A549 (cell line): Measurements from ENCODE around the gene VSNL1. TPM values are rescaled to one million over a fixed set of nuclear protein-coding genes. Genes with fewer than 3 reads are reported as not detected.

Experiments
- ATAC-seq, 2 experiments: fragments of 200-7000 bp in 1 of 2; fragments of >200 bp in 1 of 2; cut with Nextera tagmentation in 1 of 2; cut with Tn5 transposase in 1 of 2; 3 replicates each; pipeline versions ENCODE4 v1.8.0 to v1.9.1; 2018 to 2020; ENCODE audit warnings: mild to moderate bottlenecking in 1 of 2, moderate library complexity in 1 of 2
- CTCF ChIA-PET: fragments of 300-600 bp; sonication (Branson Sonifier 250); formaldehyde crosslinking; extraction: SDS; loops from one replicate; lab custom pipeline; 2021; ENCODE audit warnings: antibody characterized with exemption, inconsistent platforms; lab: Yijun Ruan, JAX
- POLR2A ChIA-PET: fragments of 350-600 bp; formaldehyde crosslinking; extraction: SDS; loops from one replicate; lab custom pipeline; 2021; ENCODE audit warnings: antibody characterized with exemption, inconsistent platforms; lab: Yijun Ruan, JAX
- DNase-seq, 2 experiments: peaks; one replicate each; pipeline versions ENCODE4 v3.0.0 to v3.0.0-alpha.2; 2011 to 2016; ENCODE audit warnings: low read depth in 1 of 2, low spot score in 1 of 2
- FAIRE-seq: peaks from 2 replicates; lab custom pipeline; 2011; peaks lifted over from hg19 to GRCh38; lab: Jason Lieb, UNC
- H3K27ac ChIP-seq, 2 experiments: fragments of >200 bp; sonication (Bioruptor Twin); formaldehyde crosslinking; 3 replicates each; pipeline ENCODE4 v1.5.1; 2016 to 2017
- H3K4me1 ChIP-seq: fragments of >200 bp; sonication (Bioruptor Twin); formaldehyde crosslinking; 3 replicates; pipeline ENCODE4 v1.6.1; 2016
- H3K4me2 ChIP-seq: fragments of >200 bp; sonication (Bioruptor Twin); formaldehyde crosslinking; 3 replicates; pipeline ENCODE4 v1.6.1; 2016
- H3K4me3 ChIP-seq: fragments of >200 bp; sonication (Bioruptor Twin); formaldehyde crosslinking; 3 replicates; pipeline ENCODE4 v1.5.1; 2016
- H3K9me3 ChIP-seq: fragments of >200 bp; sonication (Bioruptor Twin); formaldehyde crosslinking; 3 replicates; pipeline ENCODE4 v1.6.1; 2016
- CBX8 ChIP-seq: fragments of 200-600 bp; sonication (generic); IDR thresholded peaks from 2 replicates; pipeline ENCODE4 v1.6.1; 2016
- CHD2 ChIP-seq: fragments of 150-350 bp; IDR thresholded peaks from 2 replicates; pipeline ENCODE4 v1.6.1; 2014; ENCODE audit warnings: low read length; ENCODE audit not compliant: partially characterized antibody
- FOSB ChIP-seq: fragments of 250-450 bp; sonication (Bioruptor Pico); IDR thresholded peaks from 2 replicates; pipeline ENCODE4 v1.5.0; 2020; ENCODE audit warnings: mild to moderate bottlenecking, moderate library complexity
- HEYL ChIP-seq: fragments of 250-450 bp; sonication (Bioruptor Pico); IDR thresholded peaks from 2 replicates; pipeline ENCODE4 v1.8.0; 2021; ENCODE audit warnings: mild to moderate bottlenecking, moderate library complexity
- HOXB5 ChIP-seq: fragments of 250-450 bp; sonication (Bioruptor Pico); IDR thresholded peaks from 2 replicates; pipeline ENCODE4 v1.5.0; 2020; ENCODE audit warnings: mild to moderate bottlenecking, moderate library complexity
- JUN ChIP-seq, 2 experiments: fragments of >200 bp; sonication (Bioruptor Twin); formaldehyde crosslinking; IDR thresholded peaks; 2 replicates in 1 of 2; 3 replicates in 1 of 2; pipeline ENCODE4 v1.6.1; 2016 to 2017
- JUNB ChIP-seq: fragments of >200 bp; sonication (Bioruptor Twin); formaldehyde crosslinking; IDR thresholded peaks from 2 replicates; pipeline ENCODE4 v1.6.1; 2016
- MAFK ChIP-seq: fragments of 450-650 bp; IDR thresholded peaks from 2 replicates; pipeline ENCODE4 v1.6.1; 2014; ENCODE audit not compliant: partially characterized antibody
- NFE2L2 ChIP-seq: fragments of 150-350 bp; conservative IDR thresholded peaks from 2 replicates; pipeline ENCODE4 v1.6.1; 2014; ENCODE audit warnings: low read length
- NPAS2 ChIP-seq: fragments of 250-450 bp; sonication (Bioruptor Pico); IDR thresholded peaks from 2 replicates; pipeline ENCODE4 v1.8.0; 2022; ENCODE audit warnings: mild to moderate bottlenecking, moderate library complexity, borderline replicate concordance
- PHF8 ChIP-seq: fragments of 200-600 bp; sonication (generic); IDR thresholded peaks from 2 replicates; pipeline ENCODE4 v1.6.1; 2016; ENCODE audit warnings: low read depth, mild to moderate bottlenecking, antibody characterized with exemption, moderate library complexity, borderline replicate concordance
- POLR2AphosphoS2 ChIP-seq: conservative IDR thresholded peaks from 2 replicates; pipeline ENCODE4 v1.6.1; 2012; ENCODE audit warnings: low read length, improper control_type of control experiment, inconsistent platforms
- RARB ChIP-seq: fragments of 250-450 bp; sonication (Bioruptor Pico); IDR thresholded peaks from 2 replicates; pipeline ENCODE4 v1.8.0; 2021; ENCODE audit warnings: mild to moderate bottlenecking, moderate library complexity
- RCOR1 ChIP-seq: fragments of 150-350 bp; IDR thresholded peaks from 2 replicates; pipeline ENCODE4 v1.6.1; 2014; ENCODE audit warnings: antibody characterized with exemption, low read length, low read depth
- RNF2 ChIP-seq: fragments of 200-600 bp; sonication (generic); IDR thresholded peaks from 2 replicates; pipeline ENCODE4 v1.6.1; 2016; ENCODE audit warnings: low read depth, mild to moderate bottlenecking, antibody characterized with exemption, moderate library complexity, borderline replicate concordance
- SMC3 ChIP-seq: fragments of >200 bp; sonication (Bioruptor Twin); formaldehyde crosslinking; IDR thresholded peaks from 3 replicates; pipeline ENCODE4 v1.6.1; 2018; ENCODE audit warnings: inconsistent platforms
- SREBF2 ChIP-seq: fragments of 450-650 bp; IDR thresholded peaks from 2 replicates; pipeline ENCODE4 v1.6.1; 2014; ENCODE audit warnings: mild to moderate bottlenecking, moderate library complexity
- TFCP2L1 ChIP-seq: fragments of 250-450 bp; sonication (Bioruptor Pico); IDR thresholded peaks from 2 replicates; pipeline ENCODE4 v1.5.0; 2021; ENCODE audit warnings: mild to moderate bottlenecking
- ZFP36 ChIP-seq: fragments of 450-650 bp; IDR thresholded peaks from 2 replicates; pipeline ENCODE4 v1.6.1; 2014; ENCODE audit warnings: borderline replicate concordance; ENCODE audit not compliant: partially characterized antibody
- ZNF302 ChIP-seq: fragments of 250-450 bp; sonication (Bioruptor Pico); IDR thresholded peaks from 2 replicates; pipeline ENCODE4 v1.9.0; 2021; ENCODE audit warnings: inconsistent platforms, mild to moderate bottlenecking, moderate library complexity
- ZSCAN20 ChIP-seq: fragments of 250-450 bp; sonication (Bioruptor Pico); IDR thresholded peaks from 2 replicates; pipeline ENCODE4 v1.8.0; 2022; ENCODE audit warnings: mild to moderate bottlenecking, moderate library complexity
- WGBS: methylation state at CpG from one replicate; pipeline ENCODE4 v1.1.6; 2017; ENCODE audit errors: missing lambda C conversion rate; 5-methylcytosine and 5-hydroxymethylcytosine counted together
- polyA plus RNA-seq, 4 experiments: library from polyadenylated mRNA; depleted of rRNA in 3 of 4; stranded (reverse); fragments of >200 nt; fragmentation: RNase III in 1 of 4; extraction: RNeasy Plus Mini Kit Qiagen cat#74134 plus additional on column Dnase treatment in 1 of 4; gene quantifications; 2 replicates in 3 of 4; 3 replicates in 1 of 4; pipeline ENCODE4 v1.2.3, GENCODE V29; 2011 to 2017
- TF ChIP-seq, protein P1 (sequence below): IDR thresholded peaks from 2 replicates; pipeline ENCODE4 v1.6.1; 2012; ENCODE audit warnings: low read depth, borderline replicate concordance
- TF ChIP-seq, protein P2 (sequence below): IDR thresholded peaks from 2 replicates; pipeline ENCODE4 v1.6.1; 2012
- TF ChIP-seq, protein P3 (sequence below): fragments of 150-350 bp; IDR thresholded peaks from 2 replicates; pipeline ENCODE4 v1.6.1; 2014; ENCODE audit warnings: low read depth, mild to moderate bottlenecking, low read length
- TF ChIP-seq, protein P4 (sequence below): fragments of 250-450 bp; sonication (Bioruptor Pico); IDR thresholded peaks from 2 replicates; pipeline ENCODE4 v1.5.0; 2021; ENCODE audit warnings: mild to moderate bottlenecking, moderate library complexity, borderline replicate concordance
- TF ChIP-seq, protein P5 (sequence below): fragments of 450-650 bp; IDR thresholded peaks from 2 replicates; pipeline ENCODE4 v1.6.1; 2014; ENCODE audit warnings: antibody characterized with exemption

Gene VSNL1
- polyA plus RNA-seq, 2 of the 4 experiments (the other 2 are of a cell fraction), result not detected

DNA sequence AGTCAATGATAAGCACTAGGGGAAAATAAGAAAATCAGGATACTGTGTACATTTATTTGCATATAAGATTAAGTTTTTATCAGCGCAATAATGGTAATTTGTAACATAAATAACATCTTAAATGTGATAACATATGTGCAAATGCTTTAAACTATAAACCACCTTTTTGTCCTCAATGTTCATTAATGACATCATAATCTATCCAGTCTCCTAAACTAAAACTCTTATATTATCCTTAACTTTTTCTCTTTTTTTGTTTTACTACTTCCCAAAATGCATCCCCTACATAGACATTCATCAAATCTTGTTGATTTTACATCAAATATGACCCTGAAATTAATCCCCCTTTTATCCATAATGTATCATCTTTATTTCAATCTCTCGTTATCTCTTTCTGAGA lies 18.9 kb upstream of the VSNL1 start (continued):
- TF ChIP-seq TFCP2L1 (CRISPR knock-in tag) (no peak), ZFP36 (no peak), NPAS2 (no peak), NFE2L2 (no peak), HEYL (CRISPR knock-in tag) (no peak), MAFK (no peak)

DNA sequence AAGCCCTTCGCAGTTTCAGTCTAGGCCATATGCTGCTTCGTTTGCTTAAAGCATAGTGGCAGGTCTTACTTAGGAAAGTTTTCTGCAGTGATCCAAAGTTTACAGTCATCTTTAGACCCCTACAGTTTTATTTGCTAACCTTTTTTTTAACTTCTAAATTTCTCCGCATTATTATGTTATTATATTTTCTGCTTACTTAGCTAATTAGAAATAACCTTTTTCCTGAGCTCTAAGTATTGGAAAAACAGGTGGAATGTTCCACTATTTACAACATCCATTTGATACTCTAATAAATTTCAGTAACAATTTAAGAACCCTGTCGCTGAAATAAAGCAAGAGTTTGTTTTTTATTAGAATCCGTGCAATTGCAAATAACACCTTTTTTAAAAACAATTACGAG lies 18.2 kb upstream of the VSNL1 start:
- H3K4me1 ChIP-seq, result no peaks in the 10 kb centered on the region

DNA sequence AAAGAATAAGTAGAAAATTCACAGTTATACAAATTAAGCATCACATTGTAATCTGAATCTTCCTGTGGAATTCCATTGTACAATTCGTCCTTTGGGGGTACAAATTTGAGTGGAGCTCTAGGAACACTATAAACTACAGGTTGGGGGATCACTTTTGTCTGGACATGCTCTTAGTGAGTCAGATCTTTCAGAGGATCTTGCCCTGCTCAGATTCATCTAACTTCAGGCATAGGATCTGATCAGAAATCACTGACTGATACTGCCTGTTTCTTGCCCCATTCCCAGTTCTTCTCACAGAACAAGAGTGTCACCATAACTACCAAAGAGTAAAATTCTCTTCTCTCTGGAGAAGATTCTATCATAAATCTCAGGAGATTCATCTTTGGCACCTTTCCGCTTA lies 10.7 kb upstream of the VSNL1 start:
- Histone ChIP-seq H3K4me2 (no peak overlapping the region), H3K4me3 (no peak overlapping the region), H3K9me3 (no peaks in the 10 kb centered on the region), H3K4me1 (no peaks in the 10 kb centered on the region), H3K27ac (no peak overlapping the region)
- whole genome bisulfite sequencing, result 46% methylated on average over 2 of the region's 2 CpGs
- no peak for TF ChIP-seq HOXB5 (CRISPR knock-in tag)
- TF ChIP-seq POLR2AphosphoS2, result no peak
- no peak for TF ChIP-seq ZNF302
- TF ChIP-seq PHF8, result no peak
- no peak for TF ChIP-seq CHD2
- TF ChIP-seq, protein P1, sequence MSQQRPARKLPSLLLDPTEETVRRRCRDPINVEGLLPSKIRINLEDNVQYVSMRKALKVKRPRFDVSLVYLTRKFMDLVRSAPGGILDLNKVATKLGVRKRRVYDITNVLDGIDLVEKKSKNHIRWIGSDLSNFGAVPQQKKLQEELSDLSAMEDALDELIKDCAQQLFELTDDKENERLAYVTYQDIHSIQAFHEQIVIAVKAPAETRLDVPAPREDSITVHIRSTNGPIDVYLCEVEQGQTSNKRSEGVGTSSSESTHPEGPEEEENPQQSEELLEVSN, result no peak
- no peak for TF ChIP-seq FOSB (CRISPR knock-in tag)
- no peak for TF ChIP-seq RCOR1
- TF ChIP-seq RNF2, result no peak
- TF ChIP-seq JUN (IDR thresholded peaks at IDR 0.05), result no peak
- no peak for TF ChIP-seq SMC3
- no peak for TF ChIP-seq SREBF2
- TF ChIP-seq, protein P2, sequence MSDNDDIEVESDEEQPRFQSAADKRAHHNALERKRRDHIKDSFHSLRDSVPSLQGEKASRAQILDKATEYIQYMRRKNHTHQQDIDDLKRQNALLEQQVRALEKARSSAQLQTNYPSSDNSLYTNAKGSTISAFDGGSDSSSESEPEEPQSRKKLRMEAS, result no peak
- TF ChIP-seq, protein P3, sequence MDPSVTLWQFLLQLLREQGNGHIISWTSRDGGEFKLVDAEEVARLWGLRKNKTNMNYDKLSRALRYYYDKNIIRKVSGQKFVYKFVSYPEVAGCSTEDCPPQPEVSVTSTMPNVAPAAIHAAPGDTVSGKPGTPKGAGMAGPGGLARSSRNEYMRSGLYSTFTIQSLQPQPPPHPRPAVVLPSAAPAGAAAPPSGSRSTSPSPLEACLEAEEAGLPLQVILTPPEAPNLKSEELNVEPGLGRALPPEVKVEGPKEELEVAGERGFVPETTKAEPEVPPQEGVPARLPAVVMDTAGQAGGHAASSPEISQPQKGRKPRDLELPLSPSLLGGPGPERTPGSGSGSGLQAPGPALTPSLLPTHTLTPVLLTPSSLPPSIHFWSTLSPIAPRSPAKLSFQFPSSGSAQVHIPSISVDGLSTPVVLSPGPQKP, result no peak
- no peak for TF ChIP-seq HEYL (CRISPR knock-in tag)
- TF ChIP-seq, protein P4, sequence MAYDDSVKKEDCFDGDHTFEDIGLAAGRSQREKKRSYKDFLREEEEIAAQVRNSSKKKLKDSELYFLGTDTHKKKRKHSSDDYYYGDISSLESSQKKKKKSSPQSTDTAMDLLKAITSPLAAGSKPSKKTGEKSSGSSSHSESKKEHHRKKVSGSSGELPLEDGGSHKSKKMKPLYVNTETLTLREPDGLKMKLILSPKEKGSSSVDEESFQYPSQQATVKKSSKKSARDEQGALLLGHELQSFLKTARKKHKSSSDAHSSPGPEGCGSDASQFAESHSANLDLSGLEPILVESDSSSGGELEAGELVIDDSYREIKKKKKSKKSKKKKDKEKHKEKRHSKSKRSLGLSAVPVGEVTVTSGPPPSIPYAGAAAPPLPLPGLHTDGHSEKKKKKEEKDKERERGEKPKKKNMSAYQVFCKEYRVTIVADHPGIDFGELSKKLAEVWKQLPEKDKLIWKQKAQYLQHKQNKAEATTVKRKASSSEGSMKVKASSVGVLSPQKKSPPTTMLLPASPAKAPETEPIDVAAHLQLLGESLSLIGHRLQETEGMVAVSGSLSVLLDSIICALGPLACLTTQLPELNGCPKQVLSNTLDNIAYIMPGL, result no peak
- TF ChIP-seq JUNB, result no peak
- TF ChIP-seq RARB, result no peak
- TF ChIP-seq, protein P5, sequence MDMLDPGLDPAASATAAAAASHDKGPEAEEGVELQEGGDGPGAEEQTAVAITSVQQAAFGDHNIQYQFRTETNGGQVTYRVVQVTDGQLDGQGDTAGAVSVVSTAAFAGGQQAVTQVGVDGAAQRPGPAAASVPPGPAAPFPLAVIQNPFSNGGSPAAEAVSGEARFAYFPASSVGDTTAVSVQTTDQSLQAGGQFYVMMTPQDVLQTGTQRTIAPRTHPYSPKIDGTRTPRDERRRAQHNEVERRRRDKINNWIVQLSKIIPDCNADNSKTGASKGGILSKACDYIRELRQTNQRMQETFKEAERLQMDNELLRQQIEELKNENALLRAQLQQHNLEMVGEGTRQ, result no peak
- DNase-seq, result no peak
- POLR2A ChIA-PET, result no interaction called here
- ATAC-seq, result no peak
- CTCF ChIA-PET, result no interaction called here
- FAIRE-seq, result no peak

More for the DNA sequence above, 18.2 kb upstream of the VSNL1 start:
- DNase-seq (no peak), FAIRE-seq (no peak), ATAC-seq (no peak)
- ChIA-PET POLR2A (no interaction called here), CTCF (no interaction called here)
- H3K9me3 ChIP-seq, result no peaks in the 10 kb centered on the region
- H3K27ac ChIP-seq, result no peak overlapping the region
- no peak overlapping the region for H3K4me3 ChIP-seq
- TF ChIP-seq CBX8 (no peak), SREBF2 (no peak), ZSCAN20 (no peak), MAFK (peak; percentile 66)
- TF ChIP-seq, protein P4, result no peak
- WGBS, result 47% methylated on average over 6 of the region's 6 CpGs
- no peak overlapping the region for H3K4me2 ChIP-seq
